CD4-positive, alpha-beta memory T cell (primary cell): ENCODE data around the gene NAALADL2. TPM values are rescaled to one million over a fixed set of nuclear protein-coding genes. Genes with fewer than 3 reads are reported as not detected.
"Not testable (repeated sequence)": the region's sequence is repeated elsewhere in the genome, so short reads cannot be mapped to it uniquely, and the experiment has no call there.

ENCODE experiments used
- CTCF ChIA-PET: fragments of 350-600 bp; sonication (Branson Sonifier 250); formaldehyde crosslinking; loops from one replicate; lab custom pipeline; 2021; ENCODE audit warnings: inconsistent platforms; ENCODE audit not compliant: partially characterized antibody; lab: Charles Lee
- POLR2A ChIA-PET: fragments of 350-600 bp; sonication (Branson Sonifier 250); formaldehyde crosslinking; loops from one replicate; lab custom pipeline; 2021; ENCODE audit not compliant: partially characterized antibody; lab: Charles Lee
- DNase-seq, 5 donors: peaks; one replicate each; pipeline versions ENCODE4 v3.0.0 to v3.0.0-alpha.2; 2020 to 2022; ENCODE audit warnings: mixed read lengths in 1 of 5
- H3K27ac ChIP-seq: one replicate; pipeline ENCODE4 v1.7.0; 2013; ENCODE audit warnings: low read depth, low read length
- H3K27me3 ChIP-seq: 2 replicates; pipeline ENCODE4 v1.7.0; 2013; ENCODE audit warnings: mild to moderate bottlenecking, low read length, moderate library complexity; ENCODE audit not compliant: insufficient read depth
- H3K36me3 ChIP-seq: 2 replicates; pipeline ENCODE4 v1.7.0; 2013; ENCODE audit warnings: mild to moderate bottlenecking, low read length, moderate library complexity; ENCODE audit not compliant: insufficient read depth
- H3K4me1 ChIP-seq: 2 replicates; pipeline ENCODE4 v1.7.0; 2013; ENCODE audit warnings: mild to moderate bottlenecking, low read length, moderate library complexity; ENCODE audit not compliant: insufficient read depth
- H3K4me3 ChIP-seq, 2 donors: one replicate each; pipeline ENCODE4 v1.7.0; 2013; ENCODE audit warnings: low read length in 2 of 2, mild to moderate bottlenecking in 1 of 2
- H3K9me3 ChIP-seq, 2 donors: one replicate each; pipeline ENCODE4 v1.7.0; 2013; ENCODE audit warnings: low read length in 2 of 2, control low read depth in 1 of 2; ENCODE audit not compliant: control insufficient read depth in 1 of 2
- H3K27ac Mint-ChIP-seq, 7 donors: one replicate each; pipeline ENCODE4 v1.8.0; 2020 to 2021; ENCODE audit warnings: mixed read lengths in 7 of 7, mild to moderate bottlenecking in 6 of 7, inconsistent platforms in 3 of 7, moderate library complexity in 3 of 7
- H3K27me3 Mint-ChIP-seq, 2 donors: one replicate each; pipeline ENCODE4 v1.8.0; 2020 to 2021; ENCODE audit warnings: mixed read lengths in 2 of 2
- H3K36me3 Mint-ChIP-seq, 2 donors: one replicate each; pipeline ENCODE4 v1.8.0; 2020 to 2021; ENCODE audit warnings: mixed read lengths in 2 of 2, inconsistent platforms in 1 of 2, mild to moderate bottlenecking in 1 of 2
- H3K4me1 Mint-ChIP-seq, 4 donors: one replicate each; pipeline ENCODE4 v1.8.0; 2020 to 2021; ENCODE audit warnings: mixed read lengths in 4 of 4, mild to moderate bottlenecking in 1 of 4
- H3K4me3 Mint-ChIP-seq, 8 donors: one replicate each; pipeline ENCODE4 v1.8.0; 2020 to 2021; ENCODE audit warnings: mixed read lengths in 8 of 8, mild to moderate bottlenecking in 7 of 8, moderate library complexity in 6 of 8, inconsistent platforms in 3 of 8
- H3K9me3 Mint-ChIP-seq, 8 donors: one replicate each; pipeline ENCODE4 v1.8.0; 2020 to 2021; ENCODE audit warnings: mixed read lengths in 8 of 8, mild to moderate bottlenecking in 5 of 8, inconsistent platforms in 3 of 8, moderate library complexity in 1 of 8
- intact Hi-C: fragments of 100-400 bp; cut with micrococcal nuclease; formaldehyde crosslinking; loops from one replicate; pipeline ENCODE4 v1.15.1; 2023
- polyA plus RNA-seq, 2 donors: library from polyadenylated mRNA; unstranded; fragments of 300-500 nt; fragmentation: Illumina TruSeq; gene quantifications; one replicate each; pipeline ENCODE4 v1.2.3, GENCODE V29; 2021
- total RNA-seq, 2 experiments: library from RNA; stranded (reverse); gene quantifications; one replicate each; pipeline ENCODE4 v1.2.3, GENCODE V29; 2021

The NAALADL2 gene
- total and polyA plus RNA-seq, 4 experiments from 2014 or later, result not detected

- CTCF ChIA-PET, result no interaction called here
- DNase-seq, result no peak
- Histone ChIP-seq H3K4me1 (no peaks in the 10 kb centered on the region), H3K27ac (no peak overlapping the region), H3K27me3 (no peaks in the 10 kb centered on the region), H3K9me3 (no peaks in the 10 kb centered on the region), H3K36me3 (no peaks in the 10 kb centered on the region), H3K4me3 (no peak overlapping the region)
- peaks cover 4 to 35% (median 14%) of the 10 kb centered on the region in 8 donors for H3K9me3 Mint-ChIP-seq
- H3K27ac Mint-ChIP-seq, result no peak overlapping the region
- no peaks in the 10 kb centered on the region for H3K36me3 Mint-ChIP-seq
- no peaks in the 10 kb centered on the region for H3K4me1 Mint-ChIP-seq
- intact Hi-C loops, result no loop called here
- no peaks in the 10 kb centered on the region for H3K27me3 Mint-ChIP-seq
- H3K4me3 Mint-ChIP-seq, result no peak overlapping the region
- POLR2A ChIA-PET, result no interaction called here
Observed at GRCh38 chr3:175818811-175819464, 959.8 kb downstream of the NAALADL2 start.

- H3K27ac ChIP-seq, CTCF ChIA-PET, POLR2A ChIA-PET, intact Hi-C loops, H3K36me3 ChIP-seq, H3K27me3 Mint-ChIP-seq, H3K36me3 Mint-ChIP-seq, H3K4me1 ChIP-seq, H3K4me1 Mint-ChIP-seq, H3K27me3 ChIP-seq, DNase-seq, H3K9me3 ChIP-seq, H3K27ac Mint-ChIP-seq, H3K4me3 ChIP-seq, H3K4me3 Mint-ChIP-seq: not testable (repeated sequence)
- H3K9me3 Mint-ChIP-seq, result peaks cover 4 to 29% (median 10%) of the 10 kb centered on the region in 8 donors
Observed at GRCh38 chr3:175822766-175823491, 963.8 kb downstream of the NAALADL2 start.

GRCh38 chr3:175825016-175825580, 966.0 kb downstream of the NAALADL2 start:
- not testable (repeated sequence) for H3K4me1 Mint-ChIP-seq

GRCh38 chr3:175826759-175827158, 967.6 kb downstream of the NAALADL2 start:
- CTCF ChIA-PET, result no interaction called here
- H3K4me3 Mint-ChIP-seq, result no peak overlapping the region

More at GRCh38 chr3:175825016-175825580, 966.0 kb downstream of the NAALADL2 start:
- H3K27me3 ChIP-seq, CTCF ChIA-PET, H3K36me3 Mint-ChIP-seq, intact Hi-C loops, H3K27ac Mint-ChIP-seq, H3K4me1 ChIP-seq, H3K4me3 Mint-ChIP-seq, H3K9me3 ChIP-seq, H3K4me3 ChIP-seq, H3K36me3 ChIP-seq, H3K27ac ChIP-seq, H3K27me3 Mint-ChIP-seq, POLR2A ChIA-PET, DNase-seq: not testable (repeated sequence)
- peaks cover 0 to 13% (median 4%) of the 10 kb centered on the region in 8 donors for H3K9me3 Mint-ChIP-seq

GRCh38 chr3:175829809-175830208, 970.7 kb downstream of the NAALADL2 start:
- H3K27me3 Mint-ChIP-seq, H3K4me3 ChIP-seq, H3K4me3 Mint-ChIP-seq, H3K27ac Mint-ChIP-seq, POLR2A ChIA-PET, H3K36me3 ChIP-seq, DNase-seq, CTCF ChIA-PET, H3K27ac ChIP-seq, H3K4me1 ChIP-seq, H3K9me3 Mint-ChIP-seq, H3K36me3 Mint-ChIP-seq, H3K9me3 ChIP-seq, H3K27me3 ChIP-seq, intact Hi-C loops, H3K4me1 Mint-ChIP-seq: not testable (repeated sequence)

More at GRCh38 chr3:175826759-175827158, 967.6 kb downstream of the NAALADL2 start:
- H3K9me3 Mint-ChIP-seq, result peaks cover 0 to 9% (median 3%) of the 10 kb centered on the region in 8 donors
- no peak for DNase-seq
- intact Hi-C loops, result no loop called here
- H3K27me3 Mint-ChIP-seq, result no peaks in the 10 kb centered on the region
- H3K4me1 Mint-ChIP-seq, result no peaks in the 10 kb centered on the region
- H3K27me3 ChIP-seq, result no peaks in the 10 kb centered on the region
- H3K9me3 ChIP-seq, result no peaks in the 10 kb centered on the region
- no peak overlapping the region for H3K27ac Mint-ChIP-seq
- no peaks in the 10 kb centered on the region for H3K36me3 ChIP-seq
- no peaks in the 10 kb centered on the region for H3K4me1 ChIP-seq
- POLR2A ChIA-PET, result no interaction called here
- no peak overlapping the region for H3K27ac ChIP-seq
- H3K4me3 ChIP-seq, result no peak overlapping the region
- H3K36me3 Mint-ChIP-seq, result no peaks in the 10 kb centered on the region

GRCh38 chr3:175835763-175836162, 976.6 kb downstream of the NAALADL2 start:
- H3K27me3 Mint-ChIP-seq, H3K4me3 Mint-ChIP-seq, H3K4me1 Mint-ChIP-seq, H3K27me3 ChIP-seq, POLR2A ChIA-PET, H3K4me3 ChIP-seq, H3K36me3 ChIP-seq, H3K27ac Mint-ChIP-seq, H3K9me3 Mint-ChIP-seq, DNase-seq, intact Hi-C loops, H3K36me3 Mint-ChIP-seq, H3K9me3 ChIP-seq, CTCF ChIA-PET, H3K27ac ChIP-seq, H3K4me1 ChIP-seq: not testable (repeated sequence)

GRCh38 chr3:175836617-175837016, 977.5 kb downstream of the NAALADL2 start:
- Histone ChIP-seq H3K4me3 (no peak overlapping the region), H3K27ac (no peak overlapping the region), H3K27me3 (no peaks in the 10 kb centered on the region), H3K4me1 (no peaks in the 10 kb centered on the region), H3K36me3 (no peaks in the 10 kb centered on the region), H3K9me3 (no peaks in the 10 kb centered on the region)
- Mint-ChIP-seq H3K27ac (no peak overlapping the region), H3K9me3 (peaks cover 0 to 4% (median under 1%) of the 10 kb centered on the region in 8 donors), H3K4me1 (no peaks in the 10 kb centered on the region), H3K4me3 (no peak overlapping the region), H3K36me3 (no peaks in the 10 kb centered on the region), H3K27me3 (no peaks in the 10 kb centered on the region)
- POLR2A ChIA-PET, result no interaction called here
- intact Hi-C loops, result no loop called here
- no peak for DNase-seq
- CTCF ChIA-PET, result no interaction called here
